Progenitor cell of endocrine pancreas (in vitro differentiated cells): ENCODE measurements around the gene HEATR5A. TPM values are rescaled to one million over a fixed set of nuclear protein-coding genes. Genes with fewer than 3 reads are reported as not detected.

Experiments
- DNase-seq: peaks from one replicate; pipeline ENCODE4 v3.0.0; 2021; ENCODE audit warnings: low spot score; ENCODE audit not compliant: unreplicated experiment
- H3K27ac Mint-ChIP-seq: 2 replicates; pipeline ENCODE4 v1.8.0; 2021; ENCODE audit warnings: mild to moderate bottlenecking, moderate library complexity, mixed read lengths
- H3K27me3 Mint-ChIP-seq: 2 replicates; pipeline ENCODE4 v1.8.0; 2021; ENCODE audit warnings: mixed read lengths
- H3K36me3 Mint-ChIP-seq: 2 replicates; pipeline ENCODE4 v1.8.0; 2022; ENCODE audit warnings: mixed read lengths; ENCODE audit not compliant: insufficient read depth
- H3K4me1 Mint-ChIP-seq: 2 replicates; pipeline ENCODE4 v1.8.0; 2021; ENCODE audit warnings: low read depth, mixed read lengths
- H3K4me3 Mint-ChIP-seq: 2 replicates; pipeline ENCODE4 v1.8.0; 2021; ENCODE audit warnings: low read depth, mild to moderate bottlenecking, moderate library complexity, mixed read lengths
- H3K9me3 Mint-ChIP-seq: 2 replicates; pipeline ENCODE4 v1.8.0; 2021; ENCODE audit warnings: low read depth, mixed read lengths
- total RNA-seq: library from RNA; stranded (reverse); gene quantifications from 2 replicates; pipeline ENCODE4 v1.2.1, GENCODE V29; 2021
- TF ChIP-seq, protein P1 (sequence below): fragments of 200-600 bp; sonication (generic); IDR thresholded peaks from one replicate; pipeline ENCODE4 v1.5.0; 2021; ENCODE audit warnings: antibody characterized with exemption, mild to moderate bottlenecking; ENCODE audit not compliant: unreplicated experiment

HEATR5A gene
- total RNA-seq, 1 donor from 2014 or later: 28.3 TPM

DNA sequence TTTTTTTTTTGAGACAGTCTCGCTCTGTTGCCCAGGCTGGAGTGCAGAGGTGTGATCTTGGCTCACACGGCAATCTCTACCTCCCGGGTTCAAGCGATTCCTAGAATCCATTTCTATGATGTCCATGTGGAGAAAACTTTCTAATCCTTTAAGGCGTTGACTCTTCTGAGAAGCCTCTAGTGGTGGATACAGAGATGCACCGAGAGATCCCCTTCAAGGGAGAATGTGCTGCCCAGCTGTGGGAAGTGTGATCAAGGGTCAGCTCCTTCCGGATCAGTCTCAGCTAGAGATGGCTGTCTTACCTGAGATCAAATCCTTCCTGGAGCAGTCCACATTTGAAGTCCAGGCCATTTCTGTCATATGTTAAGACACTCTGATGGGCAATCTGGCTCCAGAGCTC is 120.1 kb downstream of the HEATR5A start:
- Mint-ChIP-seq H3K36me3 (peaks cover 16% of the 10 kb centered on the region), H3K4me1 (no peaks in the 10 kb centered on the region), H3K27ac (no peak overlapping the region), H3K9me3 (no peaks in the 10 kb centered on the region), H3K4me3 (no peak overlapping the region), H3K27me3 (no peaks in the 10 kb centered on the region)
- TF ChIP-seq, protein P1, sequence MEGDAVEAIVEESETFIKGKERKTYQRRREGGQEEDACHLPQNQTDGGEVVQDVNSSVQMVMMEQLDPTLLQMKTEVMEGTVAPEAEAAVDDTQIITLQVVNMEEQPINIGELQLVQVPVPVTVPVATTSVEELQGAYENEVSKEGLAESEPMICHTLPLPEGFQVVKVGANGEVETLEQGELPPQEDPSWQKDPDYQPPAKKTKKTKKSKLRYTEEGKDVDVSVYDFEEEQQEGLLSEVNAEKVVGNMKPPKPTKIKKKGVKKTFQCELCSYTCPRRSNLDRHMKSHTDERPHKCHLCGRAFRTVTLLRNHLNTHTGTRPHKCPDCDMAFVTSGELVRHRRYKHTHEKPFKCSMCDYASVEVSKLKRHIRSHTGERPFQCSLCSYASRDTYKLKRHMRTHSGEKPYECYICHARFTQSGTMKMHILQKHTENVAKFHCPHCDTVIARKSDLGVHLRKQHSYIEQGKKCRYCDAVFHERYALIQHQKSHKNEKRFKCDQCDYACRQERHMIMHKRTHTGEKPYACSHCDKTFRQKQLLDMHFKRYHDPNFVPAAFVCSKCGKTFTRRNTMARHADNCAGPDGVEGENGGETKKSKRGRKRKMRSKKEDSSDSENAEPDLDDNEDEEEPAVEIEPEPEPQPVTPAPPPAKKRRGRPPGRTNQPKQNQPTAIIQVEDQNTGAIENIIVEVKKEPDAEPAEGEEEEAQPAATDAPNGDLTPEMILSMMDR: no peak
- DNase-seq: no peak

DNA sequence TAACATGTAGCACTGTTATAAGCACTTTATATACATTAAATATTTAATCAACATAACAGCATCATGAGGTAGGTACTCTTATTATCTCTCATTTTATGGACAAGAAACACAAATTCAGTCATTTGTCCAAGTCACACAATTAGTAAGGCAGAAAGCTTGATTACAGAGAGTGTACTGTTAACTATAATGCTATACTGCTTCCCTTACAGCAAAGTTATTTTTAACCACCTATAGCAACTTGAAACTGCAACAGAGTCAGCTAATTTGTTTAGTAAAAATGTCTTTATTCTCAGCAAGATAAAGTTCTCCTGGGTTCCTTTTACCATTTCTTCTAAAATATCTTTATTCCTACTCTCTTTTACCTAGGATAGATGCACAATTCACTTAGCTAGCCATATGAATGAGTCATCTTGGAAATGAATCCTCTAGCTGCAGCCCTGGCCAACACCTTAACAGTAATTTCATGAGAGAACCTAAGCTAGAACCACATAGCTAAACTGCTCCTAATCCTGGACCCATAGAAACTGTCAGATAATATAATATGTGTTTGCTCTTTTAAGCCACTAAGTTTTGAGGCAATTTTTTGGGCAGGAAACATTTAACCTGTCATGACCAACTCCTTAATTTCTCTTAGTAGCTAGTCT is 122.5 kb downstream of the HEATR5A start:
- Mint-ChIP-seq H3K36me3 (peaks cover 11% of the 10 kb centered on the region), H3K27me3 (no peaks in the 10 kb centered on the region), H3K4me1 (no peaks in the 10 kb centered on the region), H3K4me3 (no peak overlapping the region), H3K9me3 (no peaks in the 10 kb centered on the region), H3K27ac (no peak overlapping the region)
- TF ChIP-seq, protein P1: no peak
- DNase-seq: no peak

DNA sequence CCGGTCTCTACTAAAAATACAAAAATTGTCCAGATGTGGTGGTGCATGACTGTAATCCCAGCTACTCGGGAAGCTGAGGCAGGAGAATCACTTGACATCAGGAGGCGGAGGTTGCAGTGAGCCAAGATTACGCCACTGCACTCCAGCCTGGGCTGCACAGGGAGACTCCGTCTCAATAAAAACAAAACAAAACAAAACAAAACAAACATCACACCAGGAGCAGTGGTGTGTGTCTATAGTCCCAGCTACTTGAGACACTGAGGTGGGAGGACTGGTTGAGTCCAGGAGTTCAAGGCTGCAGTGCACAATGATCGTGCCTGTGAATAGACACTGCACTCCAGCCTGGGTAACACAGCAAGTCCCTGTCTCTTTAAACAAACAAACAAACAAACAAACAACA is 123.2 kb downstream of the HEATR5A start:
- Mint-ChIP-seq H3K4me1 (no peaks in the 10 kb centered on the region), H3K27ac (no peak overlapping the region), H3K4me3 (no peak overlapping the region), H3K36me3 (peaks cover 10% of the 10 kb centered on the region), H3K27me3 (no peaks in the 10 kb centered on the region), H3K9me3 (no peaks in the 10 kb centered on the region)
- TF ChIP-seq, protein P1: no peak
- DNase-seq: no peak

DNA sequence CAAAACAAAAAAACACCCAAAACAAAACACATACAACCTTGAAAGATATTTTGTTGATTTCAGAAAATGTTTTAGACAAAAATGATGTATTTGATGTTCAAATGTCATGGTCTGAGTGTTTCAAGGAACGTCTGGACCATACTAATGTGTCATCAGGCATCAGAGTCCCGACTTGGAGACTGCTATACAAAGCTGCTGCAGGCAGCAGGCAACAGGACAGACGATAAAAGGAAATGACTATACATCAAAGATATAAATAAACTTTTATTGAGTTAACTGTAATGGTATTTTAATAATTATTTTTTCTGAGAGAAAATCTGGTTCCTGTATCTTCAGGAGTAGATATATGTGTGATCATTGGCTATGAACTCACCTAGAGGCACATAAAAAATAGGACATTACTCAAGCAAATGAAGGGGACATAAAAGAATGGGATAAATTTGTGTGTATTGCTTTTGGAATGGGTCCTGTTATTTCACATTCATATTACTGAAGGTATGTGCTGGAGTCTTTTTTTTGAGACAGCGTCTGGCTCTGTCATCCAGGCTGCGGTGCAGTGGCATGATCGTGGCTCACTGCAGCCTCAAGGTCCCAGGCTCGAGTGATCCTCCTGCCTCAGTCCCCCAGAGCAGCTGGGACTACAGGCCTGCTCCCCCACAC is 125.5 kb downstream of the HEATR5A start:
- no peaks in the 10 kb centered on the region for H3K9me3 Mint-ChIP-seq
- H3K36me3 Mint-ChIP-seq: peaks cover 1% of the 10 kb centered on the region
- H3K27me3 Mint-ChIP-seq: no peaks in the 10 kb centered on the region
- DNase-seq: no peak
- H3K4me3 Mint-ChIP-seq: no peak overlapping the region
- TF ChIP-seq, protein P1: no peak
- H3K4me1 Mint-ChIP-seq: no peaks in the 10 kb centered on the region
- no peak overlapping the region for H3K27ac Mint-ChIP-seq

DNA sequence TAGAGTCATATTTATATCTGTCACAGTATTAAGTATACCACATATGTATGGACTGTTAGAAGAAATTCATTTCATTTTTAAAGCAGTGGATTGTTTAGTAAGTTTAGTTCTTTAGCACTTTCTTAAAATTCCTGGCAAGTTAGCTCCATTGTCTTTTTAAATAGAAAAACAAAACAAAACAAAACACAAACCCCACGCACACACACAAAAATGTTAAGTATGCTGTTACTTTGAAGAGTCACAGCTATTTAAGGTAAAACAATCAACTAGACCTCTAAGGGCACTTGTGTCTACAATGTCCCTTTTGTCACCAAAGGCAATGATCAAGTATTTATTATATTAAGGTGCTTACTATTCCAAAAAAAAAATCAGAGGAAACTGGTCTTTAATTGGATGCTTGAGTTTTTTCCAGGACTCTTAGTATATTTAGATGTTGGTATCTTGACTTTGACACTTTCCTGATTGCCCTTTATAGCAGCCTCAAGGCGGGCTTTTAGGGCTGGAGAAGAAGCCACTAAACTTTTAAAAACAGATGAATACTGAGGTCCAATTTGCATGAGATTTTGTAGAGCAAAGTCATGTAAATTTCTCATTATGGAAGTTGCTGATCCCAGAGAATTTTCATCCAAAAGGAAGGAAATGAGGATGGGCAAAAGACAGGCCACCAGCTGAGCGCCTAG is 127.3 kb downstream of the HEATR5A start:
- peak overlapping the region; percentile 62 for H3K27ac Mint-ChIP-seq
- no peaks in the 10 kb centered on the region for H3K9me3 Mint-ChIP-seq
- TF ChIP-seq, protein P1: no peak
- H3K4me1 Mint-ChIP-seq: no peaks in the 10 kb centered on the region
- H3K27me3 Mint-ChIP-seq: no peaks in the 10 kb centered on the region
- peaks cover 1% of the 10 kb centered on the region for H3K36me3 Mint-ChIP-seq
- H3K4me3 Mint-ChIP-seq: no peak overlapping the region
- DNase-seq: no peak
